NCI-H345 treated with DMSO at 0.1 percent for 48 hours (cell line): Measurements from ENCODE around the gene GJC2.
"Not testable (repeated sequence)": the region's sequence is repeated elsewhere in the genome, so short reads cannot be mapped to it uniquely, and the experiment has no call there.

Experiments used
- DNase-seq: peaks from one replicate; lab custom pipeline; 2025; ENCODE audit not compliant: unreplicated experiment; lab: John Stamatoyannopoulos, UW

GJC2 gene

GRCh38 chr1:228184152-228184551 lies 34.4 kb downstream of the GJC2 start:
- DNase-seq, result no peak

GRCh38 chr1:228185641-228185965 lies 35.9 kb downstream of the GJC2 start:
- no peak for DNase-seq

- not testable (repeated sequence) for DNase-seq
Measured at GRCh38 chr1:228188249-228188648, 38.5 kb downstream of the GJC2 start.

GRCh38 chr1:228190182-228190581 lies 40.5 kb downstream of the GJC2 start:
- no peak for DNase-seq

- no peak for DNase-seq
Measured at GRCh38 chr1:228190778-228191177, 41.0 kb downstream of the GJC2 start.

- DNase-seq, result no peak
Measured at GRCh38 chr1:228194436-228194835, 44.7 kb downstream of the GJC2 start.

GRCh38 chr1:228194921-228195812 lies 45.4 kb downstream of the GJC2 start:
- DNase-seq, result no peak

- DNase-seq, result no peak
Measured at GRCh38 chr1:228197555-228198147, 47.9 kb downstream of the GJC2 start.

GRCh38 chr1:228198977-228199590 lies 49.4 kb downstream of the GJC2 start:
- DNase-seq, result no peak

- DNase-seq, result no peak
Measured at GRCh38 chr1:228204958-228205357, 55.2 kb downstream of the GJC2 start.

- peak; percentile 3 for DNase-seq
Measured at GRCh38 chr1:228205526-228206436, 56.1 kb downstream of the GJC2 start.

GRCh38 chr1:228206582-228207351 lies 57.0 kb downstream of the GJC2 start:
- no peak for DNase-seq

GRCh38 chr1:228207381-228207810 lies 57.7 kb downstream of the GJC2 start:
- no peak for DNase-seq

GRCh38 chr1:228207851-228208821 lies 58.4 kb downstream of the GJC2 start, which contains the start of gene OBSCN:
Gene OBSCN (plus strand): TSS chr1:228208044. CDS start chr1:228211784, 3,740 bp downstream.
- no peak for DNase-seq

GRCh38 chr1:228208831-228209551 lies 59.3 kb downstream of the GJC2 start:
- DNase-seq, result no peak
